GM12878 (cell line): Measurements from ENCODE around the gene HMX2. TPM values are rescaled to one million over a fixed set of nuclear protein-coding genes. Genes with fewer than 3 reads are reported as not detected.

Source experiments
- ATAC-seq: fragments of 200-7000 bp; cut with Tn5 transposase; 3 replicates; pipeline ENCODE4 v1.9.1; 2020; ENCODE audit warnings: mild to moderate bottlenecking, moderate library complexity
- BruUV-seq: library from RNA; stranded (reverse); fragments of 400-500 nt; replicated peaks from 2 replicates; lab custom pipeline; 2021; lab: Mats Ljungman, UMichigan
- CTCF ChIA-PET: fragments of 300-600 bp; sonication (Branson Sonifier 250); formaldehyde crosslinking; extraction: SDS; loops from one replicate; lab custom pipeline; 2021; ENCODE audit warnings: inconsistent platforms; lab: Yijun Ruan, JAX
- POLR2A ChIA-PET: fragments of 350-600 bp; formaldehyde crosslinking; extraction: SDS; loops from one replicate; lab custom pipeline; 2021; ENCODE audit warnings: inconsistent platforms; lab: Charles Lee
- RAD21 ChIA-PET: fragments of 300-600 bp; sonication (Branson Sonifier 250); formaldehyde crosslinking; loops from one replicate; lab custom pipeline; 2023; ENCODE audit warnings: antibody characterized with exemption; ENCODE audit not compliant: unreplicated experiment; lab: Charles Lee
- SMC1A ChIA-PET: fragments of 300-600 bp; sonication (Branson Sonifier 250); formaldehyde crosslinking; loops from one replicate; lab custom pipeline; 2023; ENCODE audit not compliant: unreplicated experiment, uncharacterized antibody; lab: Charles Lee
- DNase-seq: peaks from one replicate; pipeline ENCODE4 v3.0.0-alpha.2; 2011; ENCODE audit warnings: low read depth, low spot score
- FAIRE-seq: peaks from 3 replicates; lab custom pipeline; 2011; peaks lifted over from hg19 to GRCh38; lab: Jason Lieb, UNC
- H2AFZ ChIP-seq: 2 replicates; pipeline ENCODE4 v1.6.0; 2011; ENCODE audit warnings: low read depth, low read length, control low read depth; ENCODE audit not compliant: control insufficient read depth
- H3K27ac ChIP-seq: 2 replicates; pipeline ENCODE4 v1.5.1; 2011; ENCODE audit warnings: control low read depth; ENCODE audit not compliant: control insufficient read depth, insufficient read depth
- H3K27me3 ChIP-seq, 2 experiments: replicated peaks in 1 of 2; 2 replicates each; pipeline versions ENCODE4 v1.6.0 to v1.6.1; 2011; ENCODE audit warnings: low read length in 1 of 2; ENCODE audit not compliant: control insufficient read depth in 2 of 2, insufficient read depth in 2 of 2
- H3K36me3 ChIP-seq, 2 experiments: 2 replicates each; pipeline ENCODE4 v1.5.1; 2011; ENCODE audit warnings: low read length in 1 of 2; ENCODE audit not compliant: control insufficient read depth in 2 of 2, insufficient read depth in 2 of 2
- H3K4me1 ChIP-seq: 2 replicates; pipeline ENCODE4 v1.6.1; 2011; ENCODE audit warnings: mild to moderate bottlenecking, low read length, moderate library complexity, mixed read lengths; ENCODE audit not compliant: control insufficient read depth, insufficient read depth
- H3K4me2 ChIP-seq: 2 replicates; pipeline ENCODE4 v1.6.0; 2011; ENCODE audit warnings: control low read depth; ENCODE audit not compliant: control insufficient read depth, insufficient read depth
- H3K4me3 ChIP-seq: fragments of 200-600 bp; sonication (generic); 2 replicates; pipeline ENCODE4 v1.5.1; 2016
- H3K79me2 ChIP-seq: 2 replicates; pipeline ENCODE4 v1.6.0; 2011; ENCODE audit warnings: low read length; ENCODE audit not compliant: control insufficient read depth, insufficient read depth
- H3K9ac ChIP-seq: 2 replicates; pipeline ENCODE4 v1.8.0; 2011; ENCODE audit warnings: low read length, control low read depth, mixed read lengths; ENCODE audit not compliant: control insufficient read depth, insufficient read depth
- H3K9me3 ChIP-seq: replicated peaks from 3 replicates; pipeline ENCODE4 v1.5.1; 2011; ENCODE audit warnings: mild to moderate bottlenecking, low read length; ENCODE audit not compliant: control insufficient read depth, insufficient read depth
- H4K20me1 ChIP-seq: 2 replicates; pipeline ENCODE4 v1.6.0; 2011; ENCODE audit not compliant: control insufficient read depth, insufficient read depth
- BHLHE40 ChIP-seq, 2 experiments: fragments of 450-650 bp in 1 of 2; IDR thresholded peaks; 2 replicates each; pipeline ENCODE4 v1.6.1; 2011 to 2017; ENCODE audit warnings: low read depth in 2 of 2, borderline replicate concordance in 1 of 2, improper control_type of control experiment in 1 of 2, low read length in 1 of 2, mild to moderate bottlenecking in 1 of 2
- BRCA1 ChIP-seq: IDR thresholded peaks from 2 replicates; pipeline ENCODE4 v1.6.1; 2011; ENCODE audit warnings: low read depth, low read length, improper control_type of control experiment
- FOXM1 ChIP-seq: IDR thresholded peaks from 2 replicates; pipeline ENCODE4 v1.6.1; 2012; ENCODE audit warnings: low read depth, mild to moderate bottlenecking, inconsistent platforms, low read length, moderate library complexity
- IRF4 ChIP-seq: IDR thresholded peaks from 2 replicates; pipeline ENCODE4 v1.6.1; 2011; ENCODE audit warnings: low read depth, low read length
- MEF2B ChIP-seq: fragments of 450-650 bp; IDR thresholded peaks from 2 replicates; pipeline ENCODE4 v1.6.1; 2018; ENCODE audit warnings: mild to moderate bottlenecking, moderate library complexity; ENCODE audit not compliant: partially characterized antibody, poor library complexity, severe bottlenecking
- NR2C2 ChIP-seq: IDR thresholded peaks from 2 replicates; pipeline ENCODE4 v1.6.1; 2011; ENCODE audit warnings: borderline replicate concordance, low read depth; ENCODE audit not compliant: control insufficient read depth, insufficient read length
- WGBS: methylation state at CpG from one replicate; pipeline ENCODE4 v1.1.6; 2016; ENCODE audit warnings: low lambda C conversion rate; ENCODE audit not compliant: insufficient replicate concordance, insufficient coverage; ENCODE audit errors: missing lambda C conversion rate; 5-methylcytosine and 5-hydroxymethylcytosine counted together
- in situ Hi-C: fragments of 300-500 bp; cut with MboI; formaldehyde crosslinking; loops from 9 replicates; pipeline ENCODE4 v1.14.3; 2018; ENCODE audit warnings: mixed read lengths
- intact Hi-C: fragments of 100-400 bp; cut with micrococcal nuclease; formaldehyde crosslinking; loops from one replicate; pipeline ENCODE4 v1.14.2; 2022; ENCODE audit not compliant: unreplicated experiment
- polyA plus RNA-seq, 11 experiments: library from polyadenylated mRNA; depleted of rRNA in 4 of 11; unstranded in 6 of 11; stranded (reverse) in 5 of 11; fragments of >200 nt; fragmentation: Nextera tagmentation in 4 of 11; fragmentation: Illumina TruSeq in 1 of 11; extraction: Ambion mirVana in 4 of 11; extraction: Trizol in 1 of 11; gene quantifications; 1 replicate in 1 of 11; 2 replicates in 10 of 11; pipeline versions ENCODE4 v1.2.1 to v1.2.3, GENCODE V29; 2011 to 2016; ENCODE audit warnings: inconsistent platforms in 2 of 11, missing spikeins in 2 of 11, low read depth in 1 of 11
- total RNA-seq, 4 experiments: library from RNA; depleted of rRNA in 3 of 4; stranded (reverse); fragments of >200 nt in 3 of 4; fragmentation: Illumina TruSeq in 1 of 4; extraction: Trizol in 1 of 4; gene quantifications; 2 replicates each; pipeline versions ENCODE4 v1.2.1 to v1.2.3, GENCODE V29; 2013 to 2021
- TF ChIP-seq, protein P1 (sequence below): fragments of 450-650 bp; IDR thresholded peaks from 2 replicates; pipeline ENCODE4 v1.6.1; 2018; ENCODE audit warnings: borderline replicate concordance, mild to moderate bottlenecking; ENCODE audit not compliant: partially characterized antibody
- TF ChIP-seq, protein P2 (sequence below): fragments of 450-650 bp; IDR thresholded peaks from 2 replicates; pipeline ENCODE4 v1.6.1; 2017; ENCODE audit warnings: mild to moderate bottlenecking

The HMX2 gene
- total and polyA plus RNA-seq, 10 of the 15 experiments (the other 5 are each of a cell fraction or from before 2014, with no cell fraction given) = 1.4 to 31.3 (median 16.8) TPM; not detected in 1

DNA sequence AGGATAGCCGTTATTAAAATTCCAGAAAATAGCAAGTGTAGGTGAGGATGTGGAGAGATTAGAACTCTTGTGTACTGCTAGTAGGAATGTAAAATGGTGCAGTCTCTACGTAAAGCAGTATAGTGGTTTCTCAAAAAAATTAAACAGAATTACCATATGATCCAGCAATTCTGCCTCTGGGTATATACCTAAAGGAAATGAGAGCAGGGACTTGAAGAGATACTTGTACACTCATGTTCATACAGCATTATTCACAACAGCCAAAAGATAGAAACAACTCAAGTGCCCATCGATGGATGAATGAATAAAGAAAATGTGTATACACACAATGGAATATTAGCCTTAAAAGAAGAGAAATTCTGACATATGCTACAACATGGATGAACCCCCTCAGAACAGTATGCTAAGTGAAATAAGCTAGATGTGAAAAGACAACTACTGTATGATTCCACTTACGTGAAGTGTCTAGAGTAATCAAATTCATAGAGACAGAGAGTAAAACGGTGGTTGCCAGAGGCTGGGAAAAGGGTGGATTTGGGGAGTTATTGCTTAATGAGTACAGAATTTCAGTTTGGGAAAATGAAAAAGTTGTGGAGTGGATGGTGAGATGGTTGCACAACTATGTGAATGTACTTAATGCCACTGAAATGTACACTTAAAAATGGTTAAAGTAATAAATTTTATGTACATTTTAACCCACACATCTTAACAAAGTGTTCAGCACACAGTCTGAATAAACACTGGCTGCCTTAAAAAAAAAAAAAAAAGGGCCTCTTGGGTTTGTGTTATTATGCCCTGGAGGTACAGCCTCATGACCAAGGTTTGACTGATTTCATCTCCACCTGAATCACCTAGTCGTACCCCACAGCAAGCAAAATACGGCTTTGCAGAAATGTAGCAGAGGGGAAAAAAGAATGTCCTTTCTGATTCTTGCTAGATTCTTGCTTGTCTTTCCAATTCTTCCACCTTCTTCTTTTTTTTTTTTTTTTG lies 32.5 kb downstream of the HMX2 start:
- H3K9me3 ChIP-seq = peaks cover 10% of the 10 kb centered on the region
- ChIA-PET POLR2A (no interaction called here), CTCF (no interaction called here), RAD21 (no interaction called here), SMC1A (no interaction called here)
- H3K9ac ChIP-seq = no peak overlapping the region
- in situ Hi-C loops = no loop called here
- no peak overlapping the region for H2AFZ ChIP-seq
- H3K27me3 ChIP-seq = no peaks in the 10 kb centered on the region
- BruUV-seq = no TSS peak
- no peaks in the 10 kb centered on the region for H3K79me2 ChIP-seq
- peaks cover 2 to 14% of the 10 kb centered on the region in 2 experiments for H3K36me3 ChIP-seq
- H3K4me2 ChIP-seq = no peak overlapping the region
- TF ChIP-seq MEF2B (no peak), NR2C2 (no peak), IRF4 (no peak), BHLHE40 (IDR thresholded peaks at IDR 0.05; ENCODE audit: borderline replicate concordance in 1 of 2, low read depth in 2 of 2, low read length in 1 of 2) (no peak), BRCA1 (no peak), FOXM1 (no peak)
- TF ChIP-seq, protein P1, sequence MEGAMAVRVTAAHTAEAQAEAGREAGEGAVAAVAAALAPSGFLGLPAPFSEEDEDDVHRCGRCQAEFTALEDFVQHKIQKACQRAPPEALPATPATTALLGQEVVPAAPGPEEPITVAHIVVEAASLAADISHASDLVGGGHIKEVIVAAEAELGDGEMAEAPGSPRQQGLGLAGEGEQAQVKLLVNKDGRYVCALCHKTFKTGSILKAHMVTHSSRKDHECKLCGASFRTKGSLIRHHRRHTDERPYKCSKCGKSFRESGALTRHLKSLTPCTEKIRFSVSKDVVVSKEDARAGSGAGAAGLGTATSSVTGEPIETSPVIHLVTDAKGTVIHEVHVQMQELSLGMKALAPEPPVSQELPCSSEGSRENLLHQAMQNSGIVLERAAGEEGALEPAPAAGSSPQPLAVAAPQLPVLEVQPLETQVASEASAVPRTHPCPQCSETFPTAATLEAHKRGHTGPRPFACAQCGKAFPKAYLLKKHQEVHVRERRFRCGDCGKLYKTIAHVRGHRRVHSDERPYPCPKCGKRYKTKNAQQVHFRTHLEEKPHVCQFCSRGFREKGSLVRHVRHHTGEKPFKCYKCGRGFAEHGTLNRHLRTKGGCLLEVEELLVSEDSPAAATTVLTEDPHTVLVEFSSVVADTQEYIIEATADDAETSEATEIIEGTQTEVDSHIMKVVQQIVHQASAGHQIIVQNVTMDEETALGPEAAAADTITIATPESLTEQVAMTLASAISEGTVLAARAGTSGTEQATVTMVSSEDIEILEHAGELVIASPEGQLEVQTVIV = no peak
- TF ChIP-seq, protein P2, sequence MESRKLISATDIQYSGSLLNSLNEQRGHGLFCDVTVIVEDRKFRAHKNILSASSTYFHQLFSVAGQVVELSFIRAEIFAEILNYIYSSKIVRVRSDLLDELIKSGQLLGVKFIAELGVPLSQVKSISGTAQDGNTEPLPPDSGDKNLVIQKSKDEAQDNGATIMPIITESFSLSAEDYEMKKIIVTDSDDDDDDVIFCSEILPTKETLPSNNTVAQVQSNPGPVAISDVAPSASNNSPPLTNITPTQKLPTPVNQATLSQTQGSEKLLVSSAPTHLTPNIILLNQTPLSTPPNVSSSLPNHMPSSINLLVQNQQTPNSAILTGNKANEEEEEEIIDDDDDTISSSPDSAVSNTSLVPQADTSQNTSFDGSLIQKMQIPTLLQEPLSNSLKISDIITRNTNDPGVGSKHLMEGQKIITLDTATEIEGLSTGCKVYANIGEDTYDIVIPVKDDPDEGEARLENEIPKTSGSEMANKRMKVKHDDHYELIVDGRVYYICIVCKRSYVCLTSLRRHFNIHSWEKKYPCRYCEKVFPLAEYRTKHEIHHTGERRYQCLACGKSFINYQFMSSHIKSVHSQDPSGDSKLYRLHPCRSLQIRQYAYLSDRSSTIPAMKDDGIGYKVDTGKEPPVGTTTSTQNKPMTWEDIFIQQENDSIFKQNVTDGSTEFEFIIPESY = no peak
- FAIRE-seq (no peak), DNase-seq (no peak), ATAC-seq (no peak)
- over 99% methylated on average over 7 of the region's 7 CpGs for WGBS
- H3K27ac ChIP-seq = no peak overlapping the region
- no peak overlapping the region for H3K4me3 ChIP-seq
- intact Hi-C loops = no loop called here
- H4K20me1 ChIP-seq = no peaks in the 10 kb centered on the region
- no peaks in the 10 kb centered on the region for H3K4me1 ChIP-seq
